Astrocyte (in vitro differentiated cells and primary cell): ENCODE results near the gene ANKLE1.

Experiments
- CTCF ChIP-seq: IDR thresholded peaks from 2 replicates; pipeline ENCODE4 v1.5.1; 2011; ENCODE audit warnings: low read depth, mild to moderate bottlenecking, inconsistent platforms, low read length, moderate library complexity; ENCODE audit not compliant: insufficient read depth
- EZH2 ChIP-seq: IDR thresholded peaks from 2 replicates; pipeline ENCODE4 v1.6.1; 2012; ENCODE audit warnings: mild to moderate bottlenecking, low read length, inconsistent platforms; ENCODE audit not compliant: insufficient read depth

- TF ChIP-seq CTCF (no peak), EZH2 (no peak)
These were observed 26.5 kb upstream of the ANKLE1 start for GRCh38 chr19:17255150-17255621.
